Dendritic cell treated with granulocyte-macrophage colony-stimulating factor and Interleukin-4, amounts not matched to agents 40 ng/mL and 50 ng/mL, for 4 days (primary cell): Measurements from ENCODE around the gene IRF7.
A peak's percentile ranks its signal among the peaks of the same experiment; 100 is the strongest.

Experiments used
- H3K27ac Mint-ChIP-seq: one replicate; pipeline ENCODE4 v1.8.0; 2022; ENCODE audit warnings: mild to moderate bottlenecking, mixed read lengths
- H3K27me3 Mint-ChIP-seq: one replicate; pipeline ENCODE4 v1.8.0; 2022; ENCODE audit warnings: mild to moderate bottlenecking, mixed read lengths
- H3K36me3 Mint-ChIP-seq: one replicate; pipeline ENCODE4 v1.8.0; 2022; ENCODE audit warnings: low read depth, mixed read lengths
- H3K4me1 Mint-ChIP-seq: one replicate; pipeline ENCODE4 v1.8.0; 2022; ENCODE audit warnings: low read depth, mixed read lengths
- H3K4me3 Mint-ChIP-seq: one replicate; pipeline ENCODE4 v1.8.0; 2022; ENCODE audit warnings: mild to moderate bottlenecking, moderate library complexity, mixed read lengths
- H3K9me3 Mint-ChIP-seq: one replicate; pipeline ENCODE4 v1.8.0; 2022; ENCODE audit warnings: mixed read lengths
- intact Hi-C: fragments of 100-400 bp; cut with micrococcal nuclease; formaldehyde crosslinking; loops from one replicate; pipeline ENCODE4 v1.15.0; 2022

Gene IRF7

DNA sequence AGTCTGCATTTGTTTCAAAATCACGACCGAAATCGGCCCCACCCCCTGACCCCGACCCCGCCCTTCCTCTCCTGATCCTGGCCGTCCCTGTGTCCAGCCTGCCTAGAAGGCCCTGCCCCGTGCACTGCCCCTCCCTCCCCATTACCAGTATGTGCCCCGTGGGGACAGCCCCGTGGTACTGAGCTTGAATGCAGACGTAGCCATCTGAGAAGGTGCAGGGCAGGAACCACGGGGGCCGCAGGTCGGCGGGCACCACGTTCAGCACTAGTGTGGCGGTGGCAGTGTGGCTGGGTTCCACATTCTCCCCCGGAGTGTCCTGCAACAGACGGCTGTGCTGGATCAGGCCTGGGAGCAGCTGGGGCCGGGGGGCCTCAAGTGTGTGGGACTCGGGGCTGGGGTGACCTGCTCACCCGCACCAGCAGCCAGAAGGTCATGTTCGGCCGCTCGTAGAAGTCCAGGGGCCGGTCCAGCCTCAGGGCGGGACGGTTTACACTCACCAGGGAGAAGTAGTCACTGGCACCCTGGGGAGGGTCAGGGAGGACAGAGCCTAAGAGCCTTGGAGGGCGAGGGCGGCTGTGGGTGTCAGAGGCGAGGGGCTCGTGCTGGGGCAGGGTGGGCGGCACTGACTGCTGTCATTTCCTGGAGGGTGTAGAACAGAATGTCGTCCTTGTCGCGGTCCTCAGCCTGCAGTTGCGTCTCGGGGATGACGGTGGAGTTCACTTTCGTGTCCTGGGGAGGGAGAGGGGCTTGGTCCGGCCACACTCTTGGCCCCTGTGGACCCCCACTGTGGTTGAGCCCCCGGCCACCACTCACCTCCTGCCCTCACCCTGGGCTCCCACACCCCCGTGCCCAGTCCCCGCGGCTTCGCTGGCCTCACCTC lies 5.4 kb upstream of the IRF7 start:
- Mint-ChIP-seq H3K4me1 (peaks cover 58% of the 10 kb centered on the region), H3K27me3 (peaks cover 24% of the 10 kb centered on the region)
- intact Hi-C loops: no loop called here

DNA sequence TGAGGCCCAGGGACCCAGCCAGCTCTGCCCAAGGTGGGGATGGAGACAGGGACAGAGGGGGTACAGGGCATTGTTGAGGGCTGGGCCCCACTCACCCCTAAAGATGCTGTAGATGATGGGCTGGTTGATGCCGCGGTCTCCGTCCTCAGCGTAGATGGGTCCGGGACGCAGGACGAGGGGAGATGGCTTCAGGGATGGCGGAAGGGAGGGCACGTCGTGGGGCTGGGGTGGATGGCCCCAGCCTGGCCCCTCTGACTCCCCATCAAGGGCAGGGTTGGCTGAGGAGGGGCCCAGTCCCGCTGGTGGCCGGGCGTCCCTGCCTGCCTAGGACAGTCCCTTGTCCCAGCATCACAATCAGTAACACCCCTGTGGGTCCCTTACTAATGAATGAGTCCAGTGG lies 4.5 kb upstream of the IRF7 start:
- Mint-ChIP-seq H3K9me3 (no peaks in the 10 kb centered on the region), H3K36me3 (peaks cover 52% of the 10 kb centered on the region), H3K4me1 (peaks cover 59% of the 10 kb centered on the region), H3K27ac (no peak overlapping the region), H3K27me3 (peaks cover 14% of the 10 kb centered on the region), H3K4me3 (no peak overlapping the region)
- intact Hi-C loops: no loop called here

More for the DNA sequence above, 5.4 kb upstream of the IRF7 start:
- Mint-ChIP-seq H3K9me3 (no peaks in the 10 kb centered on the region), H3K4me3 (no peak overlapping the region), H3K36me3 (peaks cover 48% of the 10 kb centered on the region), H3K27ac (no peak overlapping the region)

DNA sequence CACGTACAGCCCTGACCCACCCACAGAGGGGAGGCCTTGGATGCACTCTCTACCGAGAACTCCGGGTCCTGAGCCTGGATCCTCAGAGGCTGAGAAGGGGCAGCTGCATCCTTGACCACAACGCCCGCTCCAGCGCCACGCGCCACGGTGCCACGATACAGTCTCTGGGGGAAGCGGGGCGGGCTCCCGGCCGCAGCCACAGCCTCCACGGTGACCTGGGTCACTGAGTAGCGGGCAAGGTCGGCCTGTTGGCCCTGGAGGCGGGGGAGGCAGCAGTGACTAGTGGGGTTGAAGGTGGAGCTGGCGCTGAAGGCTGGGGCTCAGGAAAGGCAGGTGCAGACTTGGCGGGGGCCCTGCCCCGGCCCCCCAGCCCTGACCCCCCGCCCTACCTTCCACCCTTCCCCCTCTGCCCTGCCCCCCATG lies 3.9 kb upstream of the IRF7 start:
- intact Hi-C loops: loop anchor here (5.0 kb wide), 1 partner anchor 42 kb away; the partner anchor contains the start of gene PHRF1
- H3K27me3 Mint-ChIP-seq: peaks cover 8% of the 10 kb centered on the region
- H3K4me1 Mint-ChIP-seq: peaks cover 63% of the 10 kb centered on the region
- no peaks in the 10 kb centered on the region for H3K9me3 Mint-ChIP-seq
- H3K27ac Mint-ChIP-seq: no peak overlapping the region
- no peak overlapping the region for H3K4me3 Mint-ChIP-seq
- peaks cover 58% of the 10 kb centered on the region for H3K36me3 Mint-ChIP-seq

DNA sequence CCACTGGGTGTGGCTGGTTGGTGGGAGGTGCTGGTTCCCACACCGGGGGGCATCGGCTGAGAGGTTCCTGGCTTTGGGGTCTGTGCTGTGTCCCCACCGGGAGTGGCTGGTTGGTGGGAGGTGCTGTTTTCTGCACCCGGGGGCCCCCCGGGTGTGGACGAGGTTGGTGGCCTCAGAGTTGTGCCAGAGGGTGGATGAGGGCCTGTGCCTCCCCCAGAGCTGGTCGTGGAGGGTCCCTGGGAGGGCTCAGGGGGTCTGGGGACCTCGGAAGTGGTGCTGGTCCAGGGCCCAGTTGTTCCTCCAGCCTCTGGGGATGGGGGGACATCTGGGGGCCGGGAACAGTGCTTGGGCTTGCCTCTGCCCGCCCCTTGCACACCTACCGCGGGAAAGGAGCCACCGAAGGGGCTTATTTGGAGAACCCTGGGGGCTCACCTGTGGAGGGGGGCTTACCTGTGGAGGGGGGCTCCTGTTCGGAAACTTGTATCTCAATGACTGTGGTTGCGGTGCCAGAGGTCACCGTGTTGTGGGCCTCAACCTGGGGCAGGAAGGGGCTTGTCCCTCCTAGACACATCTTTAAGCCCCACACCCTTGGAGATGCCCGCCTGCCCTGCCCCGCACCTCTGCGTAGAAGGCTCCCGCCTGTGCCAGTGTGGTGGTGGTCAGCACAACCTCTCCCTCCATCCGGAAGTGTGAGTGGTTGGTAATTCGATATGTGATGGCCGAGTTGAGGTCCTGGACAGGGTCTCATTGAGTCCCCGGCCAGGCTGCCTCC lies 3.3 kb upstream of the IRF7 start:
- Mint-ChIP-seq H3K9me3 (no peaks in the 10 kb centered on the region), H3K36me3 (peaks cover 64% of the 10 kb centered on the region), H3K27ac (peak overlapping the region; percentile 75), H3K4me3 (peak overlapping the region; percentile 6), H3K4me1 (peaks cover 69% of the 10 kb centered on the region), H3K27me3 (peaks cover 6% of the 10 kb centered on the region)
- intact Hi-C loops: loop anchor here (5.0 kb wide), 1 partner anchor 42 kb away; the partner anchor contains the start of gene PHRF1

DNA sequence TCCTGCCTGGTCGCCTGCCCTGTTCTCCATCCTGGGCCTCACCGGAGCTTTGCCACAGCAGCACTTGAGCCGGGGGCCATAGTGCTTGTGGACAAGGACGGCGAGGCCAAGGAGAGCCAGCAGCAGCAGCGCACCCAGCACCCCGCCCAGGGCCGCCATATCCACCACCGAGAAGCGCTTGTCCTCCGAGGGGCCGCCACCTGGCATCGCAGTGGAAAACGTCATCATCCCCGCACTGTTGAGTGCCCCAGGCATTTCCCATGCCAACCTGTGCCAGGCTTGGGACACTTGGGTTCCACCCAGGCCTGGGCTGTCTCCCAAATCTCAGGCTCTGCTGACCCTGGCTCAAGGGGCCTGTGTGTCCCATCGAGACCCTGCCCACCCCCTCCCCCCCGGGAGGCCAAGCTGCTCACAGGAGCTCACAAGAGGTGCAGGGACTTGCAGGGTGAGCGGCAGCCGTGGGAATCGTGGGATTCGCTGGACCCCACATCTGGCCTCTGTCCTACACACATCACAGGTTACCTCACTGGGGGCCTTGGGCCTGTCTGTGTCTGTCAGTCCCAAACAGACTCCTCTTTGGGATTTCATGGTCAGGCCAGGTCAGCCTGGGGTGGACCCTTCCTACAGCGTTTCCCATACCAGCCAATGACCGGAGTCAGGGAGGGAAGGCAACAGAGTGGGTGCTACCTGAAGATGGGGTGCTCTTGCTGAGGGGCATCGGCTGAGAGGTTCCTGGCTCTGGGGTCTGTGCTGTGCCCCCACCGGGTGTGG lies 2.3 kb upstream of the IRF7 start:
- Mint-ChIP-seq H3K4me3 (no peak overlapping the region), H3K9me3 (no peaks in the 10 kb centered on the region), H3K27me3 (no peaks in the 10 kb centered on the region), H3K27ac (peak overlapping the region; percentile 75), H3K36me3 (peaks cover 67% of the 10 kb centered on the region), H3K4me1 (peaks cover 70% of the 10 kb centered on the region)
- intact Hi-C loops: loop anchor here (2.0 to 5.0 kb wide), 2 partner anchors 41 to 77 kb away; partner anchors contain the start of genes DEAF1, PHRF1 and TMEM80

DNA sequence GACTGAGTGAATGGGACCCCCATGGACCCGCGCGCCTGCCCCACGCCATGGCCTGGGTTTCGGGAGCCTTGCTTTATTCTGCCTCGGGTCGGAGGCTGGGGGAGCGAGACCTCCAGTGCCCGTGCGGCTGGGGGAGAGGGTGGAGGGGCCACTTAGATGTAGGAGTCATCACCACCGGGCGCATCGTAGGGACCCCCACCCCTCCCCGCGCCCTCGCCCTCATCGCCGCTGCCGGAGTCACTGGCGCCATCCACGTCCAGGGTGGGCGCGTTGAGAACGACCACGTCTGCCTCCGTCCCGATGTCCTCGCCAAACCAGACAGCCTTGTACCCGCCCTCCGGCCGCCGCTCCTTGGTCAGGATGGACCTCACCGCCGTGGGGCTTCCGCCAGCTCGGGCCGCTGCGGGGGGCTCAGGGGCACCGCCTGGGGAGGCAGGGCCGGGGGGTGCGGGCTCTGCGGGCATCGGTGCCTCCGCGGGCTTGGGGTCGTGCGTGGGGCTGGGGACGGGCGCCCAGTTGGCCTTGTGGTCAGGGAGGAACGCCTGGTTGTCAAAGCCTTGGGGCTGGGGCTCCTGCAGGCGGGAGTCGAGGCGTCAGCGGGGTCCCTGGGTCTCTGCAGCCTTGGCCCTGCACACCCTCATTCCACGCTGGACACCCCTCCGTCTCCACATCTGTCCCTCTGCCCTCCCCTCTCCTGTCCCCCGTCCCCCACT lies 1.6 kb upstream of the IRF7 start:
- peak overlapping the region; percentile 86 for H3K4me3 Mint-ChIP-seq
- peaks cover 78% of the 10 kb centered on the region for H3K4me1 Mint-ChIP-seq
- intact Hi-C loops: loop anchor here (2.0 to 5.0 kb wide), 2 partner anchors 40 to 77 kb away; partner anchors contain the start of genes DEAF1, PHRF1 and TMEM80
- H3K36me3 Mint-ChIP-seq: peaks cover 67% of the 10 kb centered on the region
- H3K9me3 Mint-ChIP-seq: no peaks in the 10 kb centered on the region
- H3K27me3 Mint-ChIP-seq: no peaks in the 10 kb centered on the region
- peak overlapping the region; percentile 95 for H3K27ac Mint-ChIP-seq

DNA sequence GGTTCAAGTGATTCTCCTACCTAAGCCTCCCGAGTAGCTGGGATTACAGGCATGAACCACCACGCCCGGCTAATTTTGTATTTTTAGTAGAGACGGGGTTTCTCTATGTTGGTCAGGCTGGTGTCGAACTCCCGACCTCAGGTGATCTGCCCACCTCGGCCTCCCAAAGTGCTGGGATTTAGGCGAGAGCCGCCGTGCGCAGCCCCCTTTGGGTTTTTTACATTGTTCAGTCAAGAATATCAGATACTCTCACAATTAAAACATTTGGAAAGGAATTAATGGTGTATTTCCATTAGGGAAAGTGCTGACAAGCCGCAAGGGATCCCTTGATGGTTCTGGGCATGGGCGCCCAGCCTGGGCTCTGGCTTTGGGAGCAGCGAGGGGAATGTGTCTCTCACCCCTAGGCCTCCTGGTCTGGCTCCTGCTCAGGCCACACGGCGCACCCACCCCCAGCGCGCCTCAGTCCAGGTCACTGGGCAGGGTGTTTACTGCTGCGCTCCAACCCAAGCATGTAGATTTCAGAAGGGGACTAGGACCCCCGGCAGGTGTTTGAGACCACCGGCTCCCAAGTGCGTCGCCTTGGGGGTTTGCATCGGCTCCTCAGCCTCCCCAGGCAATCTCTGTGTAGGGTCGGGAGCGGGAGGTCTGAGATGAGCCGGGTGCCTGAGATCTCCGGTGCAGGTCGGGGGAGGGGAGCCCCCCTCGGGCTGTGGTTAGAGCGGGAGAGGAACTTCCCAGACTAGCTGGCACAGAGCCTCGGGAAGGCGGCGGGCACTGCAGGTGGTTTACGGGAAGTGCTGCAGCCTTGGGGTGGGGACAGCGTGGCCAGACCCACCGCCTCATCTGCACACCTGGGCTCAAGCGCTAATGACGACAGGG lies 809 bp upstream of the IRF7 start:
- H3K36me3 Mint-ChIP-seq: peaks cover 68% of the 10 kb centered on the region
- H3K9me3 Mint-ChIP-seq: no peaks in the 10 kb centered on the region
- H3K27me3 Mint-ChIP-seq: no peaks in the 10 kb centered on the region
- intact Hi-C loops: loop anchor here (2.0 to 5.0 kb wide), 2 partner anchors 39 to 78 kb away; partner anchors contain the start of genes DEAF1, PHRF1 and TMEM80
- H3K4me1 Mint-ChIP-seq: peaks cover 77% of the 10 kb centered on the region
- H3K4me3 Mint-ChIP-seq: peak overlapping the region; percentile 86
- peak overlapping the region; percentile 95 for H3K27ac Mint-ChIP-seq

DNA sequence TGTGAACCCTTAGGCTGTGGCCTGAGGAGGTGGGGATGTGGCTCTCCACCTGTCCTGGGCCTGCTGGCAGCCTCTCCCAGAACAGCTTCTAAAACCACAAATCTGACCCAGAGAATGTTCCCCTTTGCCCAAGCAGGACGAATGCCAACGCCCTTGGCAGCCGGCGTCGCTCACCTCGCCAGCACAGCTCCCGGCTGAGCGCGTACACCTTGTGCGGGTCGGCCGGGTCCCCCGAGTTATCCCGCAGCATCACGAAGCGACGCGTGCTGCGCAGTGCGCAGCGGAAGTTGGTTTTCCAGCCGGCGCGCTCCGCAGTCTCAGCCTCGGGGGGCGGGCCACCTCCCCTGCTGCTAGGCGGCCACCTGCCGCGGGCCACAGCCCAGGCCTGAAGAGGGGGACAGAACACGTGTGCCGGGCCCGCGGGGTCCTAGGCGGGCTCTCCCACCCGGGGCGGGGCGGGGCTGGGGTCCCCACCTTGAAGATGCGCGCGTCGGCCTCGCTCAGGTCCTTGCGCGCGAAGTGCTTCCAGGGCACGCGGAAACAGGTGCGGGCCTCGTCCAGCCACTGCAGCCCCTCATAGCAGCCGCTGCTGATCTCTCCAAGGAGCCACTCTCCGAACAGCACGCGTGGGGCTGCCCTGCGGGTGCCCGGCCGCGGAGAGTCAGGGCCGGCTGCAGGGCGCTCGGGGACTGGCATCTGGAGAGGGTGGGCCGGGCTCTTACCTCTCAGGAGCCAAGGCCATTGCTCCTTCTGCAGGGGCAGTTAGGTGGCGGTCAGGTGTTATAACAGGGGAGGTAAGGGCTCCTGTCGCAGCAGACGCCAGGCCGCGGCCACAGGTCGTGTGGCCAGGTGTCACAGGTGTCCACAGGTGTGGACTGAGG lies 887 bp downstream of the IRF7 start:
- intact Hi-C loops: loop anchor here (5.0 kb wide), 1 partner anchor 38 kb away; the partner anchor contains the start of gene PHRF1
- peak overlapping the region; percentile 95 for H3K27ac Mint-ChIP-seq
- H3K9me3 Mint-ChIP-seq: no peaks in the 10 kb centered on the region
- peak overlapping the region; percentile 86 for H3K4me3 Mint-ChIP-seq
- H3K27me3 Mint-ChIP-seq: no peaks in the 10 kb centered on the region
- peaks cover 81% of the 10 kb centered on the region for H3K36me3 Mint-ChIP-seq
- peaks cover 60% of the 10 kb centered on the region for H3K4me1 Mint-ChIP-seq

DNA sequence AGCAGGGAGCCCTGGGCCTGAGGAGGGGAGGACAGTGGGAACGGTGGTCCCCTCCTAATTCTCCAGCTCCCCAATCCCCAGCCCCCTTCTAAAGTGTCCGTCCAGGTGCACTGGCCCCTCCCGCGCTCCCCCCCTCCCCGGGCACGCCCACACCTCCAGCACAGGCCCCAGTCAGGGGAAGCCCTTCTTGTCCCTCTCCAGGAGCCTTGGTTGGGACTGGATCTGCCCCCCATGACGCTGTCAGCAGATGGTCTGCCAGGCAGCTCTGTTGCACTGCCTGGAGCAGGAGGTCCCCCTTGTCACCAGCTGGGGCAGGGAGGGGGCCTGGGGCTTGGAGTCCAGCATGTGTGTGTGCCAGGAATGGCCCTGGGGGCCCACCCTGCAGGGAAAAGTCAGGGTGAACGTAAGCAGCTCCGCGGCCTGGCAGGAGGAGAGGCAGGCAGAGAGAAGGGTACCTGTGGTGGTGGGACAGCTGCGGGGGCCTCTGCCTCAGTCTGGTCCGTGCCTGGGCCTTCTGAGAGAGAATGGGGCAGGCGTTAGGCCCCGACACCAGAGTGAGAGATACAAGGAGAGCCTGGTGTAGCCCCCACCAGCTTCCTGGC lies 1.6 kb downstream of the IRF7 start:
- Mint-ChIP-seq H3K9me3 (no peaks in the 10 kb centered on the region), H3K27me3 (no peaks in the 10 kb centered on the region), H3K27ac (peak overlapping the region; percentile 95), H3K4me3 (peak overlapping the region; percentile 86), H3K36me3 (peaks cover 81% of the 10 kb centered on the region), H3K4me1 (peaks cover 53% of the 10 kb centered on the region)
- intact Hi-C loops: no loop called here

DNA sequence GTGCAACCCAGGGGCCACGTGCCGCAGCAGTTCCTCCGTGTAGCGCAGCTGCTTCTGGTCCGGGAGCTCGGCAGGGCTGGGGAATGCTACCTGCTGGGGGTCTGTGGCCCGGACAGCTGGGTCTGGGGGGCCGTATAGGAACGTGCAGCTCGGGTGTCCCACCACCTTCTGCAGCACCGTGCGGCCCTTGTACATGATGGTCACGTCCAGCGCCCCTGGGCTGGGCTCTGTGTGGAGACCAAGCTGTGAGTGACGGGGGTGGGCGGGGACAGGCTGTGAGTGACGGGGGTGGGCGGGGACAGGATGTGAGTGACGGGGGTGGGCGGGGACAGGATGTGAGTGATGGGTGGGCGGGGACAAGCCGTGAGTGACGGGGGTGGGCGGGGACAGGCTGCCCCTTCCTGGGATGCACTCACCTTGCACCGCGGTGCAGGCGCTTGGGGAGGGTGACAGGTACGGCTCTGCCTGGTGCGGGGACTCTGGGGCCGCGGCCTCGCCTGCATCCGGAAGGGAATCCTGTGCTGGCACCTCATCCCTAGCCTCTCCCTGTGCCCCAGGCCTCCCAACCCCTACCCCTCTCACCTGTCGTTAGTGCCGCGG lies 2.3 kb downstream of the IRF7 start:
- H3K36me3 Mint-ChIP-seq: peaks cover 81% of the 10 kb centered on the region

DNA sequence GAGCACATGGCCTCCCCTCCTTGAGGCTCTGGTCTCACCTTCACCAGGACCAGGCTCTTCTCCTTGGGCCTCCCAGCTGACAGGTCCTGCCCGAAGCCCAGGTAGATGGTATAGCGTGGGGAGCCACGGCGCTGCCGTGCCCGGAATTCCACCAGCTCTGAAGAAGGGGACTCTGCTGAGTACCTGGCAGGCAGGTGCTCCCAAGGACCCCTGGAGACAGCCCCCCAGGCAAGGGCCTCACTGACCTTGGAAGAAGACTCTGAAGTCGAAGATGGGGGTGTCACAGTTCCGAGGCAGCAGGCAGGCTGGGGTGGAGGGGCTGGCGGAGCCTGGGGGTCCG lies 2.8 kb downstream of the IRF7 start:
- Mint-ChIP-seq H3K4me1 (peaks cover 45% of the 10 kb centered on the region), H3K36me3 (peaks cover 81% of the 10 kb centered on the region), H3K9me3 (no peaks in the 10 kb centered on the region), H3K27me3 (no peaks in the 10 kb centered on the region), H3K4me3 (no peak overlapping the region), H3K27ac (peak overlapping the region; percentile 95)
- intact Hi-C loops: no loop called here

More for the DNA sequence above, 2.3 kb downstream of the IRF7 start:
- H3K9me3 Mint-ChIP-seq: no peaks in the 10 kb centered on the region
- peak overlapping the region; percentile 95 for H3K27ac Mint-ChIP-seq
- peaks cover 50% of the 10 kb centered on the region for H3K4me1 Mint-ChIP-seq
- intact Hi-C loops: no loop called here
- peak overlapping the region; percentile 2 for H3K4me3 Mint-ChIP-seq
- H3K27me3 Mint-ChIP-seq: no peaks in the 10 kb centered on the region
